Small intestine (tissue), 7 donors: ENCODE data around the gene PCSK9. TPM values are rescaled to one million over a fixed set of nuclear protein-coding genes. Genes with fewer than 3 reads are reported as not detected.

Source experiments
- DNase-seq, 2 donors: peaks; one replicate each; pipeline versions ENCODE4 v3.0.0 to v3.0.0-alpha.2; 2013
- FAIRE-seq: peaks from 2 replicates; lab custom pipeline; 2012; peaks lifted over from hg19 to GRCh38; lab: Jason Lieb, UNC
- H3K27ac ChIP-seq, 3 donors: one replicate each; pipeline ENCODE4 v1.5.1; 2013; ENCODE audit warnings: low read length in 2 of 3, mild to moderate bottlenecking in 2 of 3, control low read depth in 1 of 3, inconsistent platforms in 1 of 3, low read depth in 1 of 3, moderate library complexity in 1 of 3
- H3K27me3 ChIP-seq, 3 donors: one replicate each; pipeline ENCODE4 v1.6.1; 2013; ENCODE audit warnings: low read length in 3 of 3, inconsistent platforms in 1 of 3; ENCODE audit not compliant: control insufficient read depth in 3 of 3, insufficient read depth in 3 of 3
- H3K36me3 ChIP-seq, 3 donors: one replicate each; pipeline ENCODE4 v1.6.1; 2013; ENCODE audit warnings: low read length in 3 of 3, inconsistent platforms in 1 of 3, low read depth in 1 of 3, mild to moderate bottlenecking in 1 of 3, moderate library complexity in 1 of 3; ENCODE audit not compliant: control insufficient read depth in 3 of 3, insufficient read depth in 2 of 3
- H3K4me1 ChIP-seq, 3 donors: one replicate each; pipeline ENCODE4 v1.6.1; 2013; ENCODE audit warnings: low read length in 2 of 3, inconsistent platforms in 1 of 3, low read depth in 1 of 3, mild to moderate bottlenecking in 1 of 3, moderate library complexity in 1 of 3; ENCODE audit not compliant: control insufficient read depth in 3 of 3, insufficient read depth in 2 of 3
- H3K4me3 ChIP-seq, 3 donors: one replicate each; pipeline ENCODE4 v1.5.1; 2013; ENCODE audit warnings: low read length in 3 of 3, control low read depth in 1 of 3, inconsistent platforms in 1 of 3, low read depth in 1 of 3, mild to moderate bottlenecking in 1 of 3, moderate library complexity in 1 of 3
- H3K9me3 ChIP-seq, 2 donors: one replicate each; pipeline ENCODE4 v1.6.1; 2013; ENCODE audit warnings: low read depth in 1 of 2, low read length in 1 of 2; ENCODE audit not compliant: control insufficient read depth in 2 of 2, insufficient read depth in 1 of 2
- WGBS, 3 donors: extraction: QIAGEN DNeasy Blood & Tissue Kit; methylation state at CpG; one replicate each; pipeline ENCODE4 v1.1.7; 2013; 5-methylcytosine and 5-hydroxymethylcytosine counted together
- polyA plus RNA-seq, 4 donors: library from polyadenylated mRNA; stranded (reverse) in 3 of 4; unstranded in 1 of 4; fragments of 200-250 nt in 3 of 4; fragments of 120-200 nt in 1 of 4; gene quantifications; one replicate each; pipeline versions ENCODE4 v1.2.1 to v1.2.3, GENCODE V29; 2013
- donor health status: healthy with polysubstance abuse.
- donor health status: control.
- donor health status: control.
- donor health status: Bipolar disorder and iron deficiency.
- donor health status: healthy.

PCSK9 gene
- polyA plus RNA-seq, 4 donors: 0.45 to 24.2 (median 2.2) TPM

DNA sequence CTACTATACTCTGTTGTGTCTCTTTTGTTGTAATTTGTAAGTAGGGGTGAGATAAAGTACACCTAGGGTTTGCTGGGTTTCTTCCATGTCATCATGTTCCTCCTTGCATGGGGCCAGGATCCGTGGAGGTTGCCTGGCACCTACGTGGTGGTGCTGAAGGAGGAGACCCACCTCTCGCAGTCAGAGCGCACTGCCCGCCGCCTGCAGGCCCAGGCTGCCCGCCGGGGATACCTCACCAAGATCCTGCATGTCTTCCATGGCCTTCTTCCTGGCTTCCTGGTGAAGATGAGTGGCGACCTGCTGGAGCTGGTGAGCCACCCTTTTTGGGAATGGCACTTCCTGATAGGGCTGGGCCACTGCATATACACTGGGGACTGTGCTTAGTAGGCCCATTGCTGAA is 4.4 kb downstream of the PCSK9 start:
- Histone ChIP-seq H3K27ac (no peak overlapping the region), H3K9me3 (no peaks in the 10 kb centered on the region), H3K27me3 (peaks cover 0 to 31% (median 6%) of the 10 kb centered on the region in 3 donors), H3K36me3 (peaks cover 0 to 4% (median 0%) of the 10 kb centered on the region in 3 donors), H3K4me3 (no peak overlapping the region), H3K4me1 (peaks cover 0 to 21% (median 0%) of the 10 kb centered on the region in 3 donors)
- WGBS, 3 donors: 92 to 97% (median 95%) methylated on average over 9 of the region's 9 CpGs
- DNase-seq (no peak), FAIRE-seq (no peak)

DNA sequence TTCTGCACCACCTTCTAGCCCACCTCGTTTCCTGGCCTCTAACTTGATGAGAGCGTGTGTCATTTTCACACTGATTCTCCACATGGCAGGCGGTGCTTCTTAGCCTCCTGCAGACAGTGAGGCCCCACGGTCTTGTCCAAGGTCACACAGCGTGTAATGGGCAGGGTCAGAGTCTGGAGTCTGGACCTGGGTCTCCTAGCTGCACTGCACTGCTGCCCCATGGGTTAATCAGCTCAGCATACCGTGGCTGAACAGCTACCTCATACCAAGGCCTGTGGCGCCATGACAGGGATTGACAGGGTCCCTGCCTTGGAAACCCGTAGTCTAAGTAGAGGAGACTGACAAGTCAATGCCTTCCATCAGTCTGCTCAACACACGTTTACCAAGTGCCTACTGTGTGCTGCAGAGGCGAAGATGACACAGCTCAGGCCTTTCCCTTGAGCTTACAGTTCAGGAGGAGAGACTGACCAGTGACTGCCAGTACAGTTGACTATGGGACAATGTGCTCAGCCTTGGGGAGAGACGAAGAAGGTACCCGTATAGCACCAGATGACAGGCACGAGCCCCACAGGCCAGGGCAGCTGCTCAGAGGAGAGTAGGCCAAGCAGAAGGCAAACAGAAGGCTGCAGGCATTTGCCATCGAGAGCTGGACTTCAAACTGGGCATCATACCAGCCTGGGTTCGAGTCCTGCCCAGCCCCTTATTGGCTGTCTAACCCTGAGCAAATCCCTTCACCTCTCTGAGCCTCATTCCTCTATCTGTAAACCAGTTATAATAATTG is 5.5 kb downstream of the PCSK9 start:
- Histone ChIP-seq H3K27me3 (peaks cover 0 to 21% (median 2%) of the 10 kb centered on the region in 3 donors), H3K4me3 (no peak overlapping the region), H3K4me1 (peaks cover 0 to 12% (median 0%) of the 10 kb centered on the region in 3 donors), H3K27ac (no peak overlapping the region), H3K9me3 (no peaks in the 10 kb centered on the region), H3K36me3 (peaks cover 0 to 4% (median 0%) of the 10 kb centered on the region in 3 donors)
- DNase-seq (peak in 1 of 2 donors; percentile 13), FAIRE-seq (no peak)
- WGBS, 3 donors: 85 to 88% (median 85%) methylated on average over 15 of the region's 15 CpGs

DNA sequence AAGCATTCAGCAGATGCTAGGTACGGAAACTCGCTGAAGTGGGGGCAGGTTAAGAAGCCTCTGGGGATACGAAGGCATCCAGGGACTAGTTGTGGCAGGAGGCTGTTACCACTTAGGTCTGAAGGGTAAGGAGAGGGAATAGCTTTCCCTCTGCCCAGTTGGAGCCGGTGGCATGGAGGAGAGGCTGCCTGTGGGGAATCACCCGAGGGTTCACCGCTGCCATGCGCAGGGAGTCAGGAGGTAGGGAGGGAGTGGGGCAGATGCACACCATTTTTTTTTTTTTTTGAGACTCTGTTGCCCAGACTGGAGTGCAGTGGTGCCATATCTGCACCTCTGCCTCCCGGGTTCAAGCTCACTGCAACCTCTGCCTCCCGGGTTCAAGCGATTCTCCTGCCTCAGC is 6.1 kb downstream of the PCSK9 start:
- H3K4me1 ChIP-seq: peaks cover 0 to 7% (median 0%) of the 10 kb centered on the region in 3 donors
- no peak overlapping the region for H3K4me3 ChIP-seq
- DNase-seq (no peak), FAIRE-seq (no peak)
- peaks cover 0 to 4% (median 0%) of the 10 kb centered on the region in 3 donors for H3K36me3 ChIP-seq
- no peak overlapping the region for H3K27ac ChIP-seq
- H3K9me3 ChIP-seq: no peaks in the 10 kb centered on the region
- peaks cover 0 to 14% (median 2%) of the 10 kb centered on the region in 3 donors for H3K27me3 ChIP-seq
- 95 to 98% (median 96%) methylated on average over 10 of the region's 10 CpGs for WGBS, 3 donors

DNA sequence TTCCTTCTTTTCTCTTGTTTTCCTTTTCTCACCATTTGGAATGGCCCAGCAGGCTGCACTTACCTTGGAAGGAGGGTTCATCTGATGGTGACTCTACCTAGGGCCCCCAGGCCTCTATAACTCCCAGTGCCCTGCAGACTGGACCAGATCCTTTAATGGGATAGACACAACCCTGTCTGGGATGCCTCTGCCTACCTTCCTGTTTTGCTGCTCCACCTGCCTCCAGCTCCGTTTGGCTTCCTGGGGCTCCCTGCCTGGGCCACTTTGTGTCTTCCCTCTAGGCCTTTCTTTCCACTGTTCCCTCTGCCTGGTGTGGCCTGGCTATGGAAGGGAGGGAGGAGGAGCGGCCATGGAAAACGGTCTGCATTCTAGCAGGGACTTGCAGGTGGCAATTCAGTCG is 7.5 kb downstream of the PCSK9 start:
- Histone ChIP-seq H3K27me3 (peaks cover 0 to 4% (median 0%) of the 10 kb centered on the region in 3 donors), H3K4me1 (no peaks in the 10 kb centered on the region), H3K36me3 (peaks cover 0 to 4% (median 0%) of the 10 kb centered on the region in 3 donors), H3K27ac (no peak overlapping the region), H3K4me3 (no peak overlapping the region), H3K9me3 (no peaks in the 10 kb centered on the region)
- 86 to 93% (median 90%) methylated on average over 4 of the region's 4 CpGs for WGBS, 3 donors
- DNase-seq: no peak
- FAIRE-seq: no peak

DNA sequence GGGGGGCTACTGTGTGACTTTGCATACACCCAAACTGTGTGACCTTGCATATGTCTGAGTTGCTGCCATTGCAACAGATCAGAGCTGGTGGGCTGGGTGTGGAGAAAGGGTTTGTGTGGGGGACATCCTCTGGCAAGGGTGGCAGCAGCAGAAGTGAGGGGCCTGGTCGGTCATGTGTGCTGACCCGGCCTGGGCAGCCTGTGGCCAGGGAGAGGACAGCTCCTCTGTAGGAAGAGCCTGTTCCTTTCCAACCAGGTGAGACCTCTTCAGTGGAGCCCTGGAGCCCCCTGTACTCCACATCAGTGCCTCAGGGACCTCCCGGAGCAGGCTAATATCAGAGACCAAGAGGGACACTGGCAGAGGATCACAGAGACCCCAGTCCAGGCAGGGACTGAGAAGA is 8.3 kb downstream of the PCSK9 start:
- 93 to 95% (median 95%) methylated on average over 3 of the region's 3 CpGs for WGBS, 3 donors
- FAIRE-seq (no peak), DNase-seq (no peak)
- Histone ChIP-seq H3K27me3 (peaks cover 0 to 3% (median 0%) of the 10 kb centered on the region in 3 donors), H3K36me3 (peaks cover 0 to 6% (median 0%) of the 10 kb centered on the region in 3 donors), H3K9me3 (no peaks in the 10 kb centered on the region), H3K27ac (no peak overlapping the region), H3K4me3 (no peak overlapping the region), H3K4me1 (no peaks in the 10 kb centered on the region)

DNA sequence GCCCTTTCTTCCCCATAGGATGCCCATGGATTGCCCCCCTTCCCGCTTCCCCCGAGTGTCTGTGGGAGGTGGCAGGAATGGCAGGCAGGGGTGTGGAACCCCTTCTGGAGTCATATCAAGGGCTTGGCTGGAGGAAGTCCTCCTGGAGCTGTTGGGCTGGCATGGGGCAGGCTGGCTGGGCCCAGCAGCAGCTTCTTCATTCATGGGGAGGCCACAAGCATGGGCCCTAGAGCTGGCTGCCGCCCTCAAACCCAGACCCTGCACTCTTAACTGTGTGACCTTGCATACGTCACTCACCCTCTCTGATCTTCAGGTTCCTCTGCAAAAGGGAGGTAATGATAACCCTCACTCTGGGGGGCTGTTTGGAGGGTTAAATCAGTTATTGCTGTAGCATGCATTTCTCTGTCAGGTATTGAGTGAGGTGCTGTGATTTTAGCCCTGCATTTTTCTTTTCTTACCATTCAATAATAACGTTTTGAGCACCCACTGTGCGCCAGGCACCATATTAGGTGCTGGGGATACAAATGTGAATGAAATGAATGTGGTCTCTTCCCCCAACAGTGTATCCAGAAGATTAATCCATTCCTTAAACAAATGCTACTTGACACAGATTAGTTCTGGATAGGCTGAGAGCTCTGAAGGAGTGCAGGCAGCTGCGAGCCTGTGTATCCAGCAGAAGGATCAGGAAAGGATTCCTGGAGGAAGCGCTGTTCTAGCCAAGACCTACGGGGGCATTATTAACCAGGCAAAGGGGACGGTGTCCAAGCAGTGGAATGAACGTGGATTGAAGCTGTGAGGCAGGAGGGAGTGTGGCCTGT is 9.3 kb downstream of the PCSK9 start:
- no peak overlapping the region for H3K27ac ChIP-seq
- no peaks in the 10 kb centered on the region for H3K4me1 ChIP-seq
- WGBS, 3 donors: 80 to 94% (median 82%) methylated on average over 11 of the region's 11 CpGs
- DNase-seq (no peak), FAIRE-seq (no peak)
- no peak overlapping the region for H3K4me3 ChIP-seq
- H3K36me3 ChIP-seq: peaks cover 0 to 8% (median 0%) of the 10 kb centered on the region in 3 donors
- H3K27me3 ChIP-seq: no peaks in the 10 kb centered on the region
- no peaks in the 10 kb centered on the region for H3K9me3 ChIP-seq

DNA sequence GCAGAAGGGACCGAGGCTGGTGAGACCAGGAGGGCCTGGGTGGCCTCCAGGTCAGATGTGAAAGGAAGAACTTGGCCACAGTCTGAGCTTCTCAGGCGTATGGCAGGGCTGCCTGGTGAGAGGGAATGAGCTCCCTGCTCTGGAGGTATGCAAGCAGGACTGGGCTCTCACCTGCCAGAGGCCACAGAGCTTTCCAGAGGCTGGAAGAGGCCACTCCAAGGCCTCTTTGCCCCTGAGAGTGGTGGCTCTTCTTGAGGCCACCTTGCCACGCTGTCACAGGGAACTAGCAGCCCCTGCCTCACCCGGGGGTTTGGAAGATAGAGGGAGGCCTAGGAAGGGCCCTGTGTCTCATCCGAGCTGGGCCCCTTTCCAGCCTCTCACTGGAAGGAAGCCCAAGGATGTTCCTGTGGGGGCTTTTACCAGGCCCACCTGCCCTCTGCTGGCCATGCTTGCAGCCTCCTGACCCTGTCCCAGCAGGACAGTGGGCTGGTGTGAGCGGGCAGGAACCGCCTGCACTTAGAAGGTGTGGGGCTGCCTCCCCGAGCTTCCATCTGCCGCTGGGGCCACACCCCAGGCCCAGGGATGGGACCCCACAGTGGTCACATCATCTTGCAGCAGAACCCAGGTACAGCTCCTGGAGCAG is 10.0 kb downstream of the PCSK9 start:
- FAIRE-seq: no peak
- Histone ChIP-seq H3K36me3 (peaks cover 0 to 9% (median 0%) of the 10 kb centered on the region in 3 donors), H3K4me1 (no peaks in the 10 kb centered on the region), H3K9me3 (no peaks in the 10 kb centered on the region), H3K27ac (no peak overlapping the region), H3K4me3 (no peak overlapping the region), H3K27me3 (no peaks in the 10 kb centered on the region)
- 79 to 86% (median 83%) methylated on average over 9 of the region's 9 CpGs for WGBS, 3 donors
- no peak for DNase-seq

DNA sequence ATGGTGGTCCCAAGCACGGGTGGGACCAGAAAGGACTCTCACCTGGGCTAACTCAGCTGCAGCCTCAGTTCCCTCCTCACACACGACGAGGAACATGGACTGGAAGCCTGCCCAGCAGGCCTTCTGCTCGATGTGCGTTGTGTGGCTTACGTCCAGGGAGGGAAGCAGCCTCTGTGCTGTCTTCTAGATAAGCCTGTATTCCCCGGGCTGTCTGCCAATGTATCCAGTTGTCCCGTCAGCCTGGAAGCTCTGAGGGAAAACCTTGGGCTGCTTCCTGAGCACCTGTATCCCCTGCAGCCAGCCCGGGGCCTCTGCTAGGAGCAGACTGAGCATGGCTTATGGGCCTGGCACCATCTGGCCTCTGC is 10.5 kb downstream of the PCSK9 start:
- H3K4me3 ChIP-seq: no peak overlapping the region
- no peak overlapping the region for H3K27ac ChIP-seq
- no peaks in the 10 kb centered on the region for H3K4me1 ChIP-seq
- no peaks in the 10 kb centered on the region for H3K27me3 ChIP-seq
- 14 to 40% (median 30%) methylated on average over 8 to 9 of the region's 9 CpGs for WGBS, 3 donors
- FAIRE-seq (no peak), DNase-seq (peak in 1 of 2 donors; percentile 8)
- H3K9me3 ChIP-seq: no peaks in the 10 kb centered on the region
- peaks cover 0 to 9% (median 0%) of the 10 kb centered on the region in 3 donors for H3K36me3 ChIP-seq
